ENCODE measurements around the gene CERS6. TPM values are rescaled to one million over a fixed set of nuclear protein-coding genes. Genes with fewer than 3 reads are reported as not detected.

CERS6 gene
- total and polyA plus RNA-seq, 10 of the 15 experiments (the other 5 are each of a cell fraction or from before 2014, with no cell fraction given), result 1.3 to 20.4 (median 14.1) TPM

DNA sequence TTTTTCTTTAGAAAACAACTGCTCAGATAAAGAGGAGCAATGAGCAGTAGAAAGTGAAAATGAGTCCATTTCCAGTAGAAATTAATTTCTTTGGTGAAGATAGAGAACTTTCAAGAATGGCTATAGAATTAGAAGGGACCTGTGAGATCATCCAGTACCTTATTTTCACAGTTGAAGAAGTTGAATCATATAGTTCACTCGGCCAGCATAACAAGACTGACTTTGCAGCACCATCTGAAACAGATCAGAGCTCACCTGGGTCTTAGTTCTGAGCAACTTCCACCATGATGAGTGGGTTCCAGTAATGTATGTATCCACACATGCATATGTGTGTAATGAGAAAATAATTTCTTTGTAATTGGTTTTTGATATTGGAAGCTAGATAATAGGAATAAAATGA is 58.6 kb downstream of the CERS6 start:
- ATAC-seq (peak; percentile 61), FAIRE-seq (no peak), DNase-seq (ENCODE audit: low read depth, low spot score) (no peak)
- 81% methylated on average over 1 of the region's 1 CpG for WGBS (ENCODE audit: insufficient coverage, insufficient replicate concordance, low lambda C conversion rate, missing lambda C conversion rate)
- H3K4me1 ChIP-seq (ENCODE audit: control insufficient read depth, insufficient read depth, low read length), result peaks cover 28% of the 10 kb centered on the region
- no peaks in the 10 kb centered on the region for H3K27me3 ChIP-seq (replicated peaks in 1 of 2; ENCODE audit: control insufficient read depth in 2 of 2, insufficient read depth in 2 of 2, low read length in 1 of 2)
- peaks cover 0 to 2% of the 10 kb centered on the region in 2 experiments; a peak in 2 of 4 replicates for H3K36me3 ChIP-seq (ENCODE audit: control insufficient read depth in 2 of 2, insufficient read depth in 2 of 2, low read length in 1 of 2)
- no peaks in the 10 kb centered on the region for H4K20me1 ChIP-seq (ENCODE audit: control insufficient read depth, insufficient read depth)
- no peak overlapping the region for H3K27ac ChIP-seq (ENCODE audit: control insufficient read depth, insufficient read depth)
- no peak overlapping the region for H2AFZ ChIP-seq (ENCODE audit: control insufficient read depth, low read depth, low read length)
- ChIA-PET SMC1A (ENCODE audit: uncharacterized antibody, unreplicated experiment) (no interaction called here), POLR2A (no interaction called here), RAD21 (ENCODE audit: unreplicated experiment) (no interaction called here), CTCF (no interaction called here)
- no peak overlapping the region for H3K4me2 ChIP-seq (ENCODE audit: control insufficient read depth, insufficient read depth)
- intact Hi-C loops (cut with micrococcal nuclease; ENCODE audit: unreplicated experiment), result no loop called here
- no TSS peak for BruUV-seq (replicated peaks)
- no peak overlapping the region for H3K4me3 ChIP-seq
- H3K9me3 ChIP-seq (replicated peaks; ENCODE audit: control insufficient read depth, insufficient read depth, low read length), result no peaks in the 10 kb centered on the region; the same call in 1 of the 3 replicates
- in situ Hi-C loops (cut with MboI), result no loop called here
- no peak overlapping the region for H3K9ac ChIP-seq (ENCODE audit: control insufficient read depth, insufficient read depth, low read length)
- H3K79me2 ChIP-seq (ENCODE audit: control insufficient read depth, insufficient read depth, low read length), result peaks cover 64% of the 10 kb centered on the region
- no peak for TF ChIP-seq HDAC2 (IDR thresholded peaks at IDR 0.05)
- TF ChIP-seq LARP7 (IDR thresholded peaks at IDR 0.05), result no peak
- TF ChIP-seq WRNIP1 (IDR thresholded peaks at IDR 0.05; ENCODE audit: borderline replicate concordance, low read depth, low read length), result no peak
- no peak for TF ChIP-seq ZZZ3 (IDR thresholded peaks at IDR 0.05; ENCODE audit: control insufficient read depth, insufficient read length, low read depth)
- TF ChIP-seq ZBED1 (IDR thresholded peaks at IDR 0.05; ENCODE audit: borderline replicate concordance), result no peak
- TF ChIP-seq, protein P1, sequence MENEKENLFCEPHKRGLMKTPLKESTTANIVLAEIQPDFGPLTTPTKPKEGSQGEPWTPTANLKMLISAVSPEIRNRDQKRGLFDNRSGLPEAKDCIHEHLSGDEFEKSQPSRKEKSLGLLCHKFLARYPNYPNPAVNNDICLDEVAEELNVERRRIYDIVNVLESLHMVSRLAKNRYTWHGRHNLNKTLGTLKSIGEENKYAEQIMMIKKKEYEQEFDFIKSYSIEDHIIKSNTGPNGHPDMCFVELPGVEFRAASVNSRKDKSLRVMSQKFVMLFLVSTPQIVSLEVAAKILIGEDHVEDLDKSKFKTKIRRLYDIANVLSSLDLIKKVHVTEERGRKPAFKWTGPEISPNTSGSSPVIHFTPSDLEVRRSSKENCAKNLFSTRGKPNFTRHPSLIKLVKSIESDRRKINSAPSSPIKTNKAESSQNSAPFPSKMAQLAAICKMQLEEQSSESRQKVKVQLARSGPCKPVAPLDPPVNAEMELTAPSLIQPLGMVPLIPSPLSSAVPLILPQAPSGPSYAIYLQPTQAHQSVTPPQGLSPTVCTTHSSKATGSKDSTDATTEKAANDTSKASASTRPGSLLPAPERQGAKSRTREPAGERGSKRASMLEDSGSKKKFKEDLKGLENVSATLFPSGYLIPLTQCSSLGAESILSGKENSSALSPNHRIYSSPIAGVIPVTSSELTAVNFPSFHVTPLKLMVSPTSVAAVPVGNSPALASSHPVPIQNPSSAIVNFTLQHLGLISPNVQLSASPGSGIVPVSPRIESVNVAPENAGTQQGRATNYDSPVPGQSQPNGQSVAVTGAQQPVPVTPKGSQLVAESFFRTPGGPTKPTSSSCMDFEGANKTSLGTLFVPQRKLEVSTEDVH (IDR thresholded peaks at IDR 0.05; ENCODE audit: low read depth, partially characterized antibody), result no peak
- TF ChIP-seq BACH1 (IDR thresholded peaks at IDR 0.05; ENCODE audit: borderline replicate concordance), result no peak

All from GM12878 (cell line).